HCT116 (cell line): ENCODE measurements around the gene TKTL2. TPM values are rescaled to one million over a fixed set of nuclear protein-coding genes. Genes with fewer than 3 reads are reported as not detected.

Experiments used
- ATAC-seq: fragments of 200-7000 bp; cut with Tn5 transposase; 2 replicates; pipeline ENCODE4 v1.9.1; 2020; ENCODE audit warnings: mild to moderate bottlenecking, moderate library complexity
- BruUV-seq: library from RNA; stranded (reverse); fragments of 400-500 nt; replicated peaks from 2 replicates; lab custom pipeline; 2021; lab: Mats Ljungman, UMichigan
- CTCF ChIA-PET: fragments of 300-600 bp; sonication (Branson Sonifier 250); formaldehyde crosslinking; loops from one replicate; lab custom pipeline; 2021; ENCODE audit warnings: antibody characterized with exemption; lab: Charles Lee
- POLR2A ChIA-PET: fragments of 300-600, 350-600 bp; sonication (Branson Sonifier 250); formaldehyde crosslinking; loops from one replicate; lab custom pipeline; 2021; ENCODE audit warnings: antibody characterized with exemption; lab: Charles Lee
- RAD21 ChIA-PET, 2 experiments: fragments of 300-600 bp; sonication (Branson Sonifier 250); formaldehyde crosslinking; loops; one replicate each; lab custom pipeline; 2023; ENCODE audit warnings: low total read pairs in 2 of 2; ENCODE audit not compliant: uncharacterized antibody in 2 of 2, unreplicated experiment in 2 of 2, low non-redundant PET in 1 of 2; lab: Charles Lee
- DNase-seq: peaks from one replicate; pipeline ENCODE4 v3.0.0-alpha.2; 2010; ENCODE audit warnings: low read depth, low spot score
- H2AFZ ChIP-seq: fragments of 200-600 bp; shearing (Covaris generic), sonication (generic); 2 replicates; pipeline ENCODE4 v1.6.1; 2017; ENCODE audit warnings: low read depth, mixed run types, mixed read lengths, antibody characterized with exemption, low read length; ENCODE audit not compliant: poor library complexity, severe bottlenecking
- H3K27ac ChIP-seq: 2 replicates; pipeline ENCODE4 v1.5.1; 2012; ENCODE audit warnings: low read depth, low read length
- H3K27me3 ChIP-seq: fragments of 200-600 bp; sonication (generic); 2 replicates; pipeline ENCODE4 v1.6.1; 2016; ENCODE audit warnings: mixed run types, low read length, mixed read lengths; ENCODE audit not compliant: insufficient read depth
- H3K36me3 ChIP-seq, 2 experiments: fragments of 200-500 bp in 1 of 2; fragments of 200-600 bp in 1 of 2; sonication (Bioruptor generic) in 1 of 2; sonication (generic) in 1 of 2; 2 replicates each; pipeline versions ENCODE4 v1.5.1 to v1.6.1; 2014 to 2016; ENCODE audit warnings: low read length in 2 of 2, inconsistent platforms in 1 of 2, mixed read lengths in 1 of 2, mixed run types in 1 of 2; ENCODE audit not compliant: insufficient read depth in 2 of 2, control insufficient read depth in 1 of 2
- H3K4me1 ChIP-seq, 2 experiments: fragments of 200-600 bp in 1 of 2; sonication (generic) in 1 of 2; 2 replicates each; pipeline versions ENCODE4 v1.5.1 to v1.6.1; 2012 to 2017; ENCODE audit warnings: low read length in 2 of 2, inconsistent platforms in 1 of 2, mild to moderate bottlenecking in 1 of 2, mixed read lengths in 1 of 2, mixed run types in 1 of 2, moderate library complexity in 1 of 2; ENCODE audit not compliant: insufficient read depth in 2 of 2, control insufficient read depth in 1 of 2
- H3K4me2 ChIP-seq: fragments of 200-600 bp; sonication (generic); 2 replicates; pipeline ENCODE4 v1.6.1; 2017; ENCODE audit warnings: mixed run types, low read length, mixed read lengths
- H3K4me3 ChIP-seq, 2 experiments: fragments of 200-600 bp in 1 of 2; sonication (generic) in 1 of 2; replicated peaks in 1 of 2; 2 replicates each; pipeline ENCODE4 v1.5.1; 2011 to 2016; ENCODE audit warnings: low read length in 2 of 2, control low read depth in 1 of 2, low read depth in 1 of 2, mild to moderate bottlenecking in 1 of 2, mixed read lengths in 1 of 2, mixed run types in 1 of 2
- H3K79me2 ChIP-seq: fragments of 200-600 bp; sonication (generic); 2 replicates; pipeline ENCODE4 v1.6.1; 2017; ENCODE audit warnings: mild to moderate bottlenecking, mixed run types, low read length, moderate library complexity, mixed read lengths; ENCODE audit not compliant: insufficient read depth
- H3K9ac ChIP-seq: fragments of 200-600 bp; sonication (generic); 2 replicates; pipeline ENCODE4 v1.6.1; 2016; ENCODE audit warnings: low read length, mixed read lengths
- H3K9me2 ChIP-seq: fragments of 200-600 bp; sonication (generic), shearing (Covaris generic); 2 replicates; pipeline ENCODE4 v1.6.1; 2017; ENCODE audit warnings: mixed run types, mild to moderate bottlenecking, moderate library complexity; ENCODE audit not compliant: insufficient read depth
- H3K9me3 ChIP-seq, 2 experiments: fragments of 200-500 bp in 1 of 2; fragments of 200-600 bp in 1 of 2; sonication (Bioruptor generic) in 1 of 2; sonication (generic) in 1 of 2; 2 replicates each; pipeline ENCODE4 v1.6.1; 2014 to 2017; ENCODE audit warnings: low read length in 2 of 2, mixed read lengths in 2 of 2, inconsistent platforms in 1 of 2, low read depth in 1 of 2, mild to moderate bottlenecking in 1 of 2, mixed run types in 1 of 2, moderate library complexity in 1 of 2; ENCODE audit not compliant: control insufficient read depth in 1 of 2, insufficient read depth in 1 of 2
- H4K20me1 ChIP-seq: fragments of 200-600 bp; sonication (generic), shearing (Covaris generic); 2 replicates; pipeline ENCODE4 v1.6.1; 2017; ENCODE audit warnings: mixed run types, mild to moderate bottlenecking, moderate library complexity; ENCODE audit not compliant: insufficient read depth
- CBX3 ChIP-seq: IDR thresholded peaks from 2 replicates; pipeline ENCODE4 v1.6.1; 2012; ENCODE audit warnings: low read depth
- CEBPB ChIP-seq: IDR thresholded peaks from 2 replicates; pipeline ENCODE4 v1.6.1; 2012; ENCODE audit warnings: low read depth
- EGR1 ChIP-seq: IDR thresholded peaks from 2 replicates; pipeline ENCODE4 v1.6.1; 2012; ENCODE audit warnings: low read depth
- ELF1 ChIP-seq: IDR thresholded peaks from 2 replicates; pipeline ENCODE4 v1.6.1; 2012; ENCODE audit warnings: low read depth, borderline replicate concordance
- JUND ChIP-seq: IDR thresholded peaks from 2 replicates; pipeline ENCODE4 v1.6.1; 2012
- POLR2AphosphoS5 ChIP-seq: IDR thresholded peaks from 2 replicates; pipeline ENCODE4 v1.6.1; 2011; ENCODE audit warnings: mild to moderate bottlenecking, low read depth, low read length, moderate library complexity
- RAD21 ChIP-seq: IDR thresholded peaks from 2 replicates; pipeline ENCODE4 v1.6.1; 2012; ENCODE audit warnings: low read depth, mild to moderate bottlenecking
- SP1 ChIP-seq: IDR thresholded peaks from 2 replicates; pipeline ENCODE4 v1.6.1; 2012; ENCODE audit warnings: low read depth
- SRF ChIP-seq: IDR thresholded peaks from 2 replicates; pipeline ENCODE4 v1.6.1; 2012; ENCODE audit warnings: low read depth
- YY1 ChIP-seq: IDR thresholded peaks from 2 replicates; pipeline ENCODE4 v1.6.1; 2011; ENCODE audit warnings: low read length, low read depth, moderate library complexity, mild to moderate bottlenecking; ENCODE audit not compliant: insufficient replicate concordance; ENCODE audit errors: extremely low read depth
- ZFX ChIP-seq: fragments of 450-650 bp; IDR thresholded peaks from 2 replicates; pipeline ENCODE4 v1.6.1; 2017
- ZNF274 ChIP-seq: fragments of 200-500 bp; sonication (Bioruptor generic); IDR thresholded peaks from 2 replicates; pipeline ENCODE4 v1.6.1; 2014; ENCODE audit warnings: mild to moderate bottlenecking, low read depth, low read length, inconsistent platforms
- intact Hi-C: fragments of 100-400 bp; cut with micrococcal nuclease; formaldehyde crosslinking; loops from 2 replicates; pipeline ENCODE4 v1.10.0; 2022
- total RNA-seq: library from RNA; stranded (reverse); gene quantifications from one replicate; pipeline ENCODE4 v1.2.1, GENCODE V29; 2021; ENCODE audit not compliant: unreplicated experiment
- TF ChIP-seq, protein P1 (sequence below): IDR thresholded peaks from 2 replicates; pipeline ENCODE4 v1.6.1; 2012
- TF ChIP-seq, protein P2 (sequence below): IDR thresholded peaks from 2 replicates; pipeline ENCODE4 v1.6.1; 2012
- TF ChIP-seq, protein P3 (sequence below): IDR thresholded peaks from 2 replicates; pipeline ENCODE4 v1.6.1; 2012; ENCODE audit warnings: low read depth
- TF ChIP-seq, protein P4 (sequence below), 3 experiments: fragments of 200-600 bp in 1 of 3; sonication (generic) in 1 of 3; IDR thresholded peaks in 2 of 3; conservative IDR thresholded peaks in 1 of 3; 2 replicates each; pipeline ENCODE4 v1.5.1; 2012 to 2017; ENCODE audit warnings: low read depth in 2 of 3, low read length in 2 of 3, antibody characterized with exemption in 1 of 3, borderline replicate concordance in 1 of 3, control low read depth in 1 of 3, mild to moderate bottlenecking in 1 of 3, mixed read lengths in 1 of 3, mixed run types in 1 of 3, moderate library complexity in 1 of 3; ENCODE audit not compliant: insufficient read depth in 1 of 3

Gene TKTL2
- total RNA-seq, 1 experiment from 2014 or later: not detected

DNA sequence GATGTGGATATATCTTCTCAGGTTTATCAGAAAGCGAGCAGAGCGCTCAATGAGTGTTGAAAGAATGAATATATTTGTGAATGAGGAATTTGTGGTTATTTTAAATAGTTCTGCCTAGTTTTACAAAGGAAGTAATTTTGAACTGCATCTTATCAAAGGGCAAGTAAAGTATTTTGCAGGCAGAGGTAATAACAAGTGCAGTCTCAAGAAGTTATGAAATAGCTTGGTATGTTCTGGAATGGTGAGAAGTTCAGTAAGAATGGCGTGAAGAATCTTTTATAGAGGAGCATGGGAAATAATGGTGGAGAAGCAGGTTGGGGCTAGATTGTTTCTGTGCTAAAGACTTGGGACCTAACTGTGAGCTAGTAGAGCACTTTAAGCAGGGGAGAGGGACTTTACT, 31.8 kb upstream of the TKTL2 start:
- peaks cover 9 to 15% of the 10 kb centered on the region in 2 experiments; a peak in 3 of 4 replicates for H3K36me3 ChIP-seq
- peaks cover 18% of the 10 kb centered on the region; the same call in 1 of the 2 replicates for H4K20me1 ChIP-seq
- H3K4me2 ChIP-seq: no peak overlapping the region
- ATAC-seq (no peak), DNase-seq (no peak)
- no peaks in the 10 kb centered on the region for H3K27me3 ChIP-seq
- no peak overlapping the region for H3K4me3 ChIP-seq
- H3K9ac ChIP-seq: no peak overlapping the region
- RAD21 ChIA-PET: no interaction called here
- CTCF ChIA-PET: no interaction called here
- no peak overlapping the region for H3K27ac ChIP-seq
- peaks cover 100% of the 10 kb centered on the region for H3K79me2 ChIP-seq
- intact Hi-C loops: no loop called here
- no peak overlapping the region for H2AFZ ChIP-seq
- no peaks in the 10 kb centered on the region for H3K9me3 ChIP-seq
- TF ChIP-seq YY1 (no peak), SP1 (no peak), RAD21 (no peak), ELF1 (no peak), ZFX (no peak), ZNF274 (no peak), CEBPB (no peak), EGR1 (no peak), JUND (no peak), CBX3 (no peak), POLR2AphosphoS5 (no peak), SRF (no peak)
- TF ChIP-seq, protein P1, sequence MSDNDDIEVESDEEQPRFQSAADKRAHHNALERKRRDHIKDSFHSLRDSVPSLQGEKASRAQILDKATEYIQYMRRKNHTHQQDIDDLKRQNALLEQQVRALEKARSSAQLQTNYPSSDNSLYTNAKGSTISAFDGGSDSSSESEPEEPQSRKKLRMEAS: no peak
- TF ChIP-seq, protein P2, sequence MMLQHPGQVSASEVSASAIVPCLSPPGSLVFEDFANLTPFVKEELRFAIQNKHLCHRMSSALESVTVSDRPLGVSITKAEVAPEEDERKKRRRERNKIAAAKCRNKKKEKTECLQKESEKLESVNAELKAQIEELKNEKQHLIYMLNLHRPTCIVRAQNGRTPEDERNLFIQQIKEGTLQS: no peak
- TF ChIP-seq, protein P3, sequence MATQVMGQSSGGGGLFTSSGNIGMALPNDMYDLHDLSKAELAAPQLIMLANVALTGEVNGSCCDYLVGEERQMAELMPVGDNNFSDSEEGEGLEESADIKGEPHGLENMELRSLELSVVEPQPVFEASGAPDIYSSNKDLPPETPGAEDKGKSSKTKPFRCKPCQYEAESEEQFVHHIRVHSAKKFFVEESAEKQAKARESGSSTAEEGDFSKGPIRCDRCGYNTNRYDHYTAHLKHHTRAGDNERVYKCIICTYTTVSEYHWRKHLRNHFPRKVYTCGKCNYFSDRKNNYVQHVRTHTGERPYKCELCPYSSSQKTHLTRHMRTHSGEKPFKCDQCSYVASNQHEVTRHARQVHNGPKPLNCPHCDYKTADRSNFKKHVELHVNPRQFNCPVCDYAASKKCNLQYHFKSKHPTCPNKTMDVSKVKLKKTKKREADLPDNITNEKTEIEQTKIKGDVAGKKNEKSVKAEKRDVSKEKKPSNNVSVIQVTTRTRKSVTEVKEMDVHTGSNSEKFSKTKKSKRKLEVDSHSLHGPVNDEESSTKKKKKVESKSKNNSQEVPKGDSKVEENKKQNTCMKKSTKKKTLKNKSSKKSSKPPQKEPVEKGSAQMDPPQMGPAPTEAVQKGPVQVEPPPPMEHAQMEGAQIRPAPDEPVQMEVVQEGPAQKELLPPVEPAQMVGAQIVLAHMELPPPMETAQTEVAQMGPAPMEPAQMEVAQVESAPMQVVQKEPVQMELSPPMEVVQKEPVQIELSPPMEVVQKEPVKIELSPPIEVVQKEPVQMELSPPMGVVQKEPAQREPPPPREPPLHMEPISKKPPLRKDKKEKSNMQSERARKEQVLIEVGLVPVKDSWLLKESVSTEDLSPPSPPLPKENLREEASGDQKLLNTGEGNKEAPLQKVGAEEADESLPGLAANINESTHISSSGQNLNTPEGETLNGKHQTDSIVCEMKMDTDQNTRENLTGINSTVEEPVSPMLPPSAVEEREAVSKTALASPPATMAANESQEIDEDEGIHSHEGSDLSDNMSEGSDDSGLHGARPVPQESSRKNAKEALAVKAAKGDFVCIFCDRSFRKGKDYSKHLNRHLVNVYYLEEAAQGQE: no peak
- TF ChIP-seq, protein P4, sequence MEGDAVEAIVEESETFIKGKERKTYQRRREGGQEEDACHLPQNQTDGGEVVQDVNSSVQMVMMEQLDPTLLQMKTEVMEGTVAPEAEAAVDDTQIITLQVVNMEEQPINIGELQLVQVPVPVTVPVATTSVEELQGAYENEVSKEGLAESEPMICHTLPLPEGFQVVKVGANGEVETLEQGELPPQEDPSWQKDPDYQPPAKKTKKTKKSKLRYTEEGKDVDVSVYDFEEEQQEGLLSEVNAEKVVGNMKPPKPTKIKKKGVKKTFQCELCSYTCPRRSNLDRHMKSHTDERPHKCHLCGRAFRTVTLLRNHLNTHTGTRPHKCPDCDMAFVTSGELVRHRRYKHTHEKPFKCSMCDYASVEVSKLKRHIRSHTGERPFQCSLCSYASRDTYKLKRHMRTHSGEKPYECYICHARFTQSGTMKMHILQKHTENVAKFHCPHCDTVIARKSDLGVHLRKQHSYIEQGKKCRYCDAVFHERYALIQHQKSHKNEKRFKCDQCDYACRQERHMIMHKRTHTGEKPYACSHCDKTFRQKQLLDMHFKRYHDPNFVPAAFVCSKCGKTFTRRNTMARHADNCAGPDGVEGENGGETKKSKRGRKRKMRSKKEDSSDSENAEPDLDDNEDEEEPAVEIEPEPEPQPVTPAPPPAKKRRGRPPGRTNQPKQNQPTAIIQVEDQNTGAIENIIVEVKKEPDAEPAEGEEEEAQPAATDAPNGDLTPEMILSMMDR (IDR thresholded peaks at IDR 0.05 in 2 of 3, conservative IDR thresholded peaks at IDR 0.05 in 1 of 3; ENCODE audit: borderline replicate concordance in 1 of 3, insufficient read depth in 1 of 3, low read depth in 2 of 3, low read length in 2 of 3): no peak
- POLR2A ChIA-PET: interaction anchor here (3.0 kb wide), 1 partner anchor 12 kb away, joined by 14 read pairs; the partner anchor contains the start of gene TMA16
- H3K4me1 ChIP-seq: no peaks in the 10 kb centered on the region
- no peaks in the 10 kb centered on the region for H3K9me2 ChIP-seq
- BruUV-seq: no TSS peak
